Uterus (tissue), 4 donors: ENCODE data around the gene TRAPPC2L. TPM values are rescaled to one million over a fixed set of nuclear protein-coding genes. Genes with fewer than 3 reads are reported as not detected.

Experiments used
- DNase-seq, 2 donors: peaks; one replicate each; pipeline ENCODE4 v3.0.0-alpha.2; 2019 to 2020
- H3K27ac ChIP-seq, 2 donors: fragments of 200-600 bp; sonication (generic); 1 replicate in 1 of 2; 2 replicates in 1 of 2; pipeline ENCODE4 v1.5.1; 2016 to 2018
- H3K27me3 ChIP-seq, 2 donors: fragments of 200-600 bp; sonication (generic); one replicate each; pipeline ENCODE4 v1.5.1; 2018 to 2019; ENCODE audit warnings: control low read depth in 1 of 2
- H3K36me3 ChIP-seq, 2 donors: fragments of 200-600 bp; sonication (generic); one replicate each; pipeline ENCODE4 v1.5.1; 2019; ENCODE audit warnings: control low read depth in 1 of 2
- H3K4me1 ChIP-seq, 2 donors: fragments of 200-600 bp; sonication (generic); one replicate each; pipeline ENCODE4 v1.5.1; 2018 to 2019; ENCODE audit warnings: control low read depth in 1 of 2
- H3K4me3 ChIP-seq, 2 donors: fragments of 200-600 bp; sonication (generic); 1 replicate in 1 of 2; 2 replicates in 1 of 2; pipeline ENCODE4 v1.5.1; 2018 to 2019; ENCODE audit warnings: mild to moderate bottlenecking in 1 of 2
- H3K9me3 ChIP-seq, 2 donors: fragments of 200-600 bp; sonication (generic); one replicate each; pipeline ENCODE4 v1.5.1; 2019; ENCODE audit warnings: control low read depth in 1 of 2
- CTCF ChIP-seq, 4 experiments: fragments of 200-600 bp in 2 of 4; fragments of 450-650 bp in 2 of 4; sonication (generic) in 2 of 4; IDR thresholded peaks; one replicate each; pipeline ENCODE4 v1.5.1; 2016 to 2019; ENCODE audit warnings: antibody characterized with exemption in 4 of 4, mild to moderate bottlenecking in 2 of 4, moderate library complexity in 1 of 4
- POLR2A ChIP-seq, 2 donors: fragments of 450-650 bp; IDR thresholded peaks; one replicate each; pipeline ENCODE4 v1.6.1; 2016; ENCODE audit warnings: antibody characterized with exemption in 2 of 2, mild to moderate bottlenecking in 1 of 2, moderate library complexity in 1 of 2
- intact Hi-C: fragments of 100-400 bp; cut with DNase I; formaldehyde crosslinking; loops from one replicate; pipeline ENCODE4 v1.15.1; 2023; ENCODE audit warnings: low total_unique reads
- total RNA-seq, 4 donors: library from RNA; depleted of rRNA in 3 of 4; stranded (reverse); fragments of >200 nt in 3 of 4; gene quantifications; one replicate each; pipeline versions ENCODE4 v1.1.0 to v1.2.4, GENCODE V29; 2014 to 2023
- donor health status: DM: yes; HTN: yes; CAD: no.

The TRAPPC2L gene
- total RNA-seq, 4 donors from 2014 or later, result 21.5 to 680 (median 70.6) TPM

- Histone ChIP-seq H3K27ac (no peak overlapping the region), H3K9me3 (no peaks in the 10 kb centered on the region), H3K4me1 (no peaks in the 10 kb centered on the region), H3K36me3 (no peaks in the 10 kb centered on the region), H3K27me3 (no peaks in the 10 kb centered on the region), H3K4me3 (no peak overlapping the region)
- intact Hi-C loops, result no loop called here
- no peak for TF ChIP-seq CTCF (IDR thresholded peaks at IDR 0.05)
- TF ChIP-seq POLR2A (IDR thresholded peaks at IDR 0.05), result no peak
- DNase-seq, result no peak
Observed at GRCh38 chr16:88839745-88840599, 17.0 kb upstream of the TRAPPC2L start.

GRCh38 chr16:88840600-88841215, 16.2 kb upstream of the TRAPPC2L start:
- H3K27ac ChIP-seq, result no peak overlapping the region
- no peaks in the 10 kb centered on the region for H3K36me3 ChIP-seq
- H3K9me3 ChIP-seq, result no peaks in the 10 kb centered on the region
- TF ChIP-seq POLR2A (IDR thresholded peaks at IDR 0.05) (no peak), CTCF (IDR thresholded peaks at IDR 0.05) (no peak)
- intact Hi-C loops, result no loop called here
- H3K27me3 ChIP-seq, result no peaks in the 10 kb centered on the region
- no peak for DNase-seq
- no peaks in the 10 kb centered on the region for H3K4me1 ChIP-seq
- H3K4me3 ChIP-seq, result no peak overlapping the region

- H3K4me1 ChIP-seq, result no peaks in the 10 kb centered on the region
- H3K36me3 ChIP-seq, result no peaks in the 10 kb centered on the region
- DNase-seq, result no peak
- no peaks in the 10 kb centered on the region for H3K9me3 ChIP-seq
- TF ChIP-seq CTCF (IDR thresholded peaks at IDR 0.05), result no peak
- no peak for TF ChIP-seq POLR2A (IDR thresholded peaks at IDR 0.05)
- intact Hi-C loops, result no loop called here
- no peak overlapping the region for H3K4me3 ChIP-seq
- no peak overlapping the region for H3K27ac ChIP-seq
- no peaks in the 10 kb centered on the region for H3K27me3 ChIP-seq
Observed at GRCh38 chr16:88841521-88842307, 15.2 kb upstream of the TRAPPC2L start.

- no peak for DNase-seq
- H3K27ac ChIP-seq, result no peak overlapping the region
- H3K36me3 ChIP-seq, result no peaks in the 10 kb centered on the region
- H3K9me3 ChIP-seq, result no peaks in the 10 kb centered on the region
- intact Hi-C loops, result no loop called here
- no peaks in the 10 kb centered on the region for H3K4me1 ChIP-seq
- TF ChIP-seq POLR2A (IDR thresholded peaks at IDR 0.05) (no peak), CTCF (IDR thresholded peaks at IDR 0.05) (no peak)
- H3K4me3 ChIP-seq, result no peak overlapping the region
- no peaks in the 10 kb centered on the region for H3K27me3 ChIP-seq
Observed at GRCh38 chr16:88842308-88842756, 14.6 kb upstream of the TRAPPC2L start.
